Fibroblast of skin of back (primary cell): Measurements from ENCODE around the gene SBNO1.
"Not testable (repeated sequence)": the region's sequence is repeated elsewhere in the genome, so short reads cannot be mapped to it uniquely, and the experiment has no call there.

Source experiments
- DNase-seq: peaks from one replicate; pipeline ENCODE4 v3.0.0-alpha.2; 2013

Gene SBNO1

GRCh38 chr12:123269395-123269892 is 95.2 kb downstream of the SBNO1 start:
- peak; percentile 83 for DNase-seq

DNA sequence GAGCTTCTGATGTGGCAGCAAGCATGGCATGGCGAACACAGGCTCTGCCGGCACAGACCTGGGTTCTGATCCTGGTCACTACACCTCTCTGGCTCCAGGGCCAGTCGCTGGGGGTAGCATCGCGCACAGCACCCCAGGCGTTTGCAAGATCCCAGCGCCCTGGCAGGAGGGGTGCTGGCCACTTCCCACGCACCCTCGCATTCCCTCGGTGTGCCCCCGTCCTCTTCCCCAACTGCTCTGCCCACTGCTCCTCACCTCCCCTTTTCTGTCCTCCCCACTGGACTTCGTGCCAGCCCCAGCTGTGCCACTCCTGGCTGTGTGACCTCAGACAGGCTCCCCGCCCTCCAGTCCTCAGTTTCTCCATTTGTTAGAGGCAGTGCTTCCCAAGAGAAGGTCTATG is 95.8 kb downstream of the SBNO1 start:
- no peak for DNase-seq

- DNase-seq = no peak
Observed at GRCh38 chr12:123267991-123268843, 96.4 kb downstream of the SBNO1 start.

DNA sequence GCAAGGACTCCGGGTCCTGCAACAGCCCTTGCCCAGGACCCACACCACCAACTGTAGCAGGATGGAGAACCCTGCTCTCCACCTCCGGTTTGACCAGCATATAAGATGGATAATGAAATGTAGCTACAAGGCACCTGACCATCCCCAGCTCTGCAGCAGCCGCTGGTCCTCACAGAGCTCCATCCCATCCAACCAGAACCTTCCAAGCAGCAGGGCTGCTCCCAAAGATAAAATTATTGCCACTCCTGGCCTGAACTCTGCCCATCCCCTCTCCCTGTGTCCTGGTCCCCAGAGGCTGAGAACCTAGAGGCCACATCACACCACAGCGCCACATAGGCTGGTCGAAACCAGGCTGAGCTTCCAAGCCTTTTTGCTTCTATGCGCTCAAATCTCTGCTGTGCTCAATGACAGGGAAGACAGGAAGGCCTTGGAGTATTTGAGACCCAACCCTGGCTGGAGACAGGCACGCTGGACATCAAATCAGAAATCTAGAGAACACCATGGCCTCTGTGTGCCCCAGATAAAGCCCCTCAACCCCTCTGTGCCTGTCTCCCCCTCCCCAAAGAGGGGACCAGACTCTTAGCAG is 97.2 kb downstream of the SBNO1 start:
- no peak for DNase-seq

GRCh38 chr12:123266679-123267277 is 97.9 kb downstream of the SBNO1 start:
- no peak for DNase-seq

DNA sequence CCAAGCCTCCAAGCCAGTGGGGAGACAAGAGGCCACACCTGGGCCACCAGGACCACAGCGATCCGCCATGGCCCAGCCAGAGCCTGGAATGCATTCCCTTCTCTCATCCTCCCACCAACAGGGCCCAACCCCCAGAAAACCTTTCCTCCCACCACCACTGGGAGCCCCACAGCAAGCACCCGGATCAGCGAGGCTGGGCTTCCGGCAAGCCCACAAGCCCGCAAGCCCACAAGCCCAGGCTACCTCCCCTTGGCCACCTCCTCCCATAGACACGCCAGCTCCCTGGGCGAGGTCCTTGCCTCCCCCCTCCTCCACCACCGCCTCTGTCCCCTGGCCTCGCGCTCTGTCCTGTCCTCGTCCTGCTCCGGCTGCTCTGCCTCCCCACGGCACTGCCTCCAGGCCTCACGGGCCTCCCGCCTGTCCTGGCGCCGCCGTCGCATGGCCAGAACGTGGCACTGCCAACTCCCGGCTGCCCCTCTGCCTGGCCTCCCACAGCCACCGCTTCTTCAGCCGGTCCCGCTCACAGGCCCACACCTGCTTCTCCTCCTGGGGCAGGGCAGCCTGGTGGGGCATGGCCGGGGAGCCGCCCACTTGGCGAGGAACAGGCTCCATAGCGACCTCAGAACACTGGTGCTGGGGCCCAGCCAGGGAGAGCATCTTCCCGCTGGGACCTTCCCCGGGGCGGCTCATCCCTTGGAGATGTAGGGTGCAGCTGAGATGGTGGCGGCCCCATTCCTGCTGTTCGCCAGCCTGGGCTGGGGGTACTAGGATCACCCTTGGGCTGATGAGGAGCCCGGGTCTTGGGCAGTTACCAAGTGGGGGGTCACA is 98.6 kb downstream of the SBNO1 start:
- DNase-seq = no peak

DNA sequence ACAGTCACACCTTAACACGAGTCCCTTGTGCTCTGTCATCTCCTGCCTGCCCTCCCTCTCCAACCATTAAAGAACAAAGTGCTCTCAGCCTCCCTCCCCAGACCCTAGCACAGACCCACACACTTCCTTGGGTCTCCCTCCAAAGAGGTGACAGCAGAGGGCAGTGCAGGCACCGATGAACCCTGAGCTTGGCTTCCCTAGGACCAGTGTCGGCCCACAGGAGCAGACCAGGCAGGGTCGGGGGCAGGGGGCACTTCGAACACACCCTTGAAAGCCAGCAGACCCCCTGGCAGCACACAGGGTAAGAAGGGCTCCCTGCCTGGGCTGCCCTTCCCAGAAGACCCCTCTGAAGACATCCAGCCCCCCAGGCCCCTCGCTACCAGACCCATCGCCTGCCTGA is 100.0 kb downstream of the SBNO1 start:
- DNase-seq = no peak

GRCh38 chr12:123263196-123263817 is 101.3 kb downstream of the SBNO1 start:
- no peak for DNase-seq

DNA sequence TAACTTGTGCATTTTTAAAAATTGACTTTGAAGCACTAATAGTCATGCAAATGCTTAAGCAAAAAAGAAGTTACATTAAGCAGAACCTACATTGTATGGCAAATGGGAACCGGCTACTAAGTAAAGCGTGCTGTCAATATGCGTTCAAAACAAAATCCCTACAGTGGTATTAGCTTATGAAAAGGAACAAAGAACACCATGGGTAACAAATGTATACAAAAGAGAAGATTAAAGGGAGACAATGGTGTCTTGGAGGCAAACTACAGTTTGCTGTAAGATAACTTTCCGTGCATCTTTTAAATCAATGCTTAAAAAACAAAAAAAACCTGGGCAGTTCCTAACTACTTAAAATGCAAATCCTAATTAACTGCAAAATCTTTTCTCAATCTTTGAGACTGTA is 103.5 kb downstream of the SBNO1 start:
- no peak for DNase-seq

- DNase-seq = no peak
Observed at GRCh38 chr12:123260081-123260480, 104.6 kb downstream of the SBNO1 start.

DNA sequence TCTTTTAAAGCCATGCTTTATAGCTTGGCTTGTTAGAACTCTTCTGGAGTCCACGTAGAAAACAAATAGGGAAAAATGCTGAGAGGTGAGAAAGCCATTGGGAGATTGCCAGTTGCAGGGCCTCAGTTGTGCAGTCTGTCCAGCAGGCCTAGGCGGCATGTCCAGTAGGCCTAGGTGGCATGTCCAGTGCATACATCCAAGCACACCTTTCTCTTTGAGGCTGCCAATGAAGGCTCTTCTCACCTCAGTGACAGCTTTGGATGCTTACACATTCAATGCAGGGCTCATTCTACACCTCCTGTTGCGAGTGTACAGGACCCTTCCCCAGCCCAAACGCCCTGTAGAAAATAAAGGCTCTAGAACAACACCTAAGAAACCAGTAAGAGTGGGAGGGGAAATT is 106.1 kb downstream of the SBNO1 start:
- DNase-seq = no peak

DNA sequence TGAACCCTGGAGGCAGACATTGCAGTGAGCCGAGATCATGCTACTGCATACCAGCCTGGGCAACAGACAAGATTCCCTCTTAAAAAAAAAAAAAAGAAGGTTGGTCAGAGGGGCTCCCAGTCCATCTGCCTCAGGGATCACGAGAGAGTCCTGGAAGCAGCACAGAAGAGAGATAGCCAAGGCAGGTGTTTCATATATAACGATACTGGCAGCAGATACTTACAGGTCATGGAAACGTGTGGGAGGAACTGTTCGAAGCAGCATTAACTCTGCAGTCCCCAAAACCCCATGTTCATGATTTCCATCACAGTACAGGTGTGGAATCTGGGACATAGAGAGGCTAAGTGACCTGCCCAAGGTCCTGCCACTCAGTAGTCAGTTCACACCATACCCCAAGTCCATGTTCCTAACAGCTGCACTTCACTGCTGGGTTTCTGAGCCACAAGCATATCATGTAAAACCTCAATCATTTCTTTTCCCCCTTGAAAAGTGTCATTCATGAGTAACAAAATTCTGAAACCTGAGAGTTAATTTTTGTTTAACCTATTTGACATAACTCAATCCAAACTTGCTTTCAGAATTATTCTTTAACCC is 109.7 kb downstream of the SBNO1 start:
- DNase-seq = no peak

DNA sequence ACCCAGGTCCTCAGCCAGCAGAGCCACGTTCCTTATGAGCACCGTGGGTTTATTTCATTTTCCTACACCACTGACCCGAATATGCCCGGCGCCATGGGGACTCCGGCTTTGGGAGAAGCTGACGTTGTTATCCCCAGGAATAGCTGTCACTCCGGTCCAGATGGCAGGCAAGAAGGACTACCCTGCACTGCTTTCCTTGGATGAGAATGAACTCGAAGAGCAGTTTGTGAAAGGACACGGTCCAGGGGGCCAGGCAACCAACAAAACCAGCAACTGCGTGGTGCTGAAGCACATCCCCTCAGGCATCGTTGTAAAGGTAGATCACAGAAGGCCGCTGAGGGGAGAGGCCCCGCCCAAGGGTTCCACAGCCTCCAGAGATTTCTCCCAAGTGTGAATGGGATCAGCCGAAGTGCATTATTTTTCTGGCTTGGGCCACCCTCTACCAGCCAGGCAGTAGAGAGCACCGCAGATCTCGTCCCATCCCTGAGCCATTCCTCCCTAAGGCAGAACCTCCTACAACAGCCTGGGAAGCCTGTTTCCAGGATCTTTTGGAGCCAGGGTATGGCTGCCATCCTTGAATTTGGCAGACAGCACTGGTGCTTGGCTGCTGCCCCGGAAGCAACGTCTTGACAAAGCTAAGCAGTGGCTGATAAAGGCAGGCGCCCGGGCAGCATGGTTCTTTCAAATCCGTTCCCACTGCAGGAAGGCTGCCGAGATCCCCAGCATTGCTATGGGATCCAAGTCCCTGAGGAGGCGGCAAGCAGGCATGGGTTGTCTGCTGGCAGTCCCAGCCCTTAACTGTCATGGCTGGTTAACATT is 110.8 kb downstream of the SBNO1 start:
- DNase-seq = no peak

GRCh38 chr12:123252365-123252764 is 112.3 kb downstream of the SBNO1 start:
- DNase-seq = not testable (repeated sequence)

DNA sequence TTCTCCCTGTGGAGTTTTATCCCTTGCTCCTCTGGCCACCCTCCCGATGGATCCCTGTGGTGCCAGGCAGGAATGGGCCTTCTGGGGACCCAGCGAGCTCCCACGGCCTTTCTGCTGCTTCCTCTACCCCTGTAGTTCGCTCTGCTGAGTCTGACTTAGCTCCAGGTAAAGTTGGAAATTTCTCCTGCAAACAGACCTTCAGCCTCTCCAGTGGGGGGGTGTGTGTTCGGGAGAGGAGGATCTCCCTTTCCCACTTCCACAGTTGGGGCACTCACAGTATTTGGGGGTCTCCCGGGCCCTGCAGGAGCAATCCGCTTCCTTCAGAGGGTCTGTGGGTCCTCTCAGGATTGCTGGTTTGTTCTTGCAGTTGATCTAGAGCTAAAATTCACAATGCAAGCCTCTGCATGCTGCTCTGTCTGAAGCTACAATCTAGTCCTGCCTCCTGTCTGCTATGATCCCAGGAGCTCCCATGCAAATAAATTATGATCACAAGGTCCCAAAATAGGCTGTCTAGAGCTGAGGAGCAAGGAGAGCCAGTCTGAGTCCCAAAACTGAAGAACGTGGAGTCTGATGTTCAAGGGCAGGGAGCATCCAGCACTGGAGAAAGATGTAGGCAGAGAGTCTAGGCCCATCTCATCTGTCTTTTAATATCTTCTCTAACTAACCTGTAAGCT is 113.1 kb downstream of the SBNO1 start:
- DNase-seq = no peak

- no peak for DNase-seq
Observed at GRCh38 chr12:123250471-123251383, 113.9 kb downstream of the SBNO1 start.

GRCh38 chr12:123248996-123249741 is 115.5 kb downstream of the SBNO1 start:
- DNase-seq = not testable (repeated sequence)

DNA sequence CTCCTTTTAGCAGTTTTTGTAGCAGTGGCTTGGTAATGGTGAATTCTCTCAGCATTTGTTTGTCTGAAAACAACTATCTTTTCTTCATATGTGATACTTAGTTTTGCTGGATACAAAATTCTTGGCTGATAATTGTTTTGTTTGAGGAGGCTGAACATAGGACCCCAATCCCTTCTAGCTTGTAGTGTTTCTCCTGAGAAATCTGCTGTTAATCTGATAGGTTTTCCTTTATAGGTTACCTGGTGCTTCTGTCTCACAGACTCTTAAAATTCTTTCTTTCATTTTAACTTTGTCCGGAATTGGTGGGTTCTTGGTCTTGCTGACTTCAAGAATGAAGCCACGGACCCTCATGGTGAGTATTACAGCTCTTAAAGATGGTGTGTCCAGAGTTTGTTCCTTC is 116.5 kb downstream of the SBNO1 start:
- not testable (repeated sequence) for DNase-seq
